Endothelial cell of umbilical vein (primary cell): ENCODE data around the gene SLC39A13. TPM values are rescaled to one million over a fixed set of nuclear protein-coding genes. Genes with fewer than 3 reads are reported as not detected.

Experiments
- BruUV-seq: library from RNA; stranded (reverse); fragments of 400-500 nt; replicated peaks from 2 replicates; lab custom pipeline; 2021; lab: Mats Ljungman, UMichigan
- CTCF ChIA-PET: fragments of 300-600, 350-600 bp; sonication (Branson Sonifier 250); formaldehyde crosslinking; loops from one replicate; lab custom pipeline; 2021; ENCODE audit warnings: antibody characterized with exemption, inconsistent platforms; lab: Charles Lee
- POLR2A ChIA-PET: fragments of 300-600, 350-600 bp; sonication (Branson Sonifier 250); formaldehyde crosslinking; loops from one replicate; lab custom pipeline; 2021; ENCODE audit warnings: antibody characterized with exemption, inconsistent platforms; lab: Charles Lee
- DNase-seq: peaks from one replicate; pipeline ENCODE4 v3.0.0-alpha.2; 2011; ENCODE audit warnings: low read depth, low spot score
- FAIRE-seq: peaks from 2 replicates; lab custom pipeline; 2011; peaks lifted over from hg19 to GRCh38; lab: Jason Lieb, UNC
- H2AFZ ChIP-seq: 2 replicates; pipeline ENCODE4 v1.6.0; 2012; ENCODE audit warnings: low read depth, low read length, control low read depth, inconsistent platforms
- H3K27ac ChIP-seq: 2 replicates; pipeline ENCODE4 v1.5.1; 2011; ENCODE audit warnings: low read depth, mild to moderate bottlenecking, control low read depth, low read length, moderate library complexity; ENCODE audit not compliant: insufficient read depth
- H3K27me3 ChIP-seq, 2 experiments: 2 replicates each; pipeline versions ENCODE4 v1.6.0 to v1.6.1; 2011; ENCODE audit warnings: low read length in 2 of 2, mixed read lengths in 1 of 2; ENCODE audit not compliant: control insufficient read depth in 2 of 2, insufficient read depth in 2 of 2
- H3K36me3 ChIP-seq, 2 experiments: 2 replicates in 1 of 2; 3 replicates in 1 of 2; pipeline ENCODE4 v1.5.1; 2011; ENCODE audit warnings: low read length in 2 of 2, mild to moderate bottlenecking in 1 of 2, moderate library complexity in 1 of 2; ENCODE audit not compliant: control insufficient read depth in 2 of 2, insufficient read depth in 2 of 2; ENCODE audit errors: extremely low read depth in 1 of 2
- H3K4me1 ChIP-seq: 3 replicates; pipeline ENCODE4 v1.5.1; 2011; ENCODE audit warnings: mild to moderate bottlenecking, low read length; ENCODE audit not compliant: control insufficient read depth, insufficient read depth; ENCODE audit errors: extremely low read depth
- H3K4me2 ChIP-seq: 2 replicates; pipeline ENCODE4 v1.6.1; 2011; ENCODE audit warnings: low read length, control low read depth, mixed read lengths; ENCODE audit not compliant: insufficient read depth
- H3K4me3 ChIP-seq, 3 experiments: fragments of 200-600 bp in 1 of 3; sonication (generic), shearing (Covaris generic) in 1 of 3; replicated peaks in 1 of 3; 2 replicates each; pipeline ENCODE4 v1.5.1; 2011 to 2016; ENCODE audit warnings: control low read depth in 3 of 3, low read length in 3 of 3, mild to moderate bottlenecking in 2 of 3, inconsistent platforms in 1 of 3, low read depth in 1 of 3, moderate library complexity in 1 of 3; ENCODE audit not compliant: insufficient read depth in 1 of 3
- H3K79me2 ChIP-seq: 2 replicates; pipeline ENCODE4 v1.6.0; 2012; ENCODE audit warnings: low read length, inconsistent platforms; ENCODE audit not compliant: control insufficient read depth, insufficient read depth
- H3K9ac ChIP-seq: replicated peaks from 2 replicates; pipeline ENCODE3; 2011; ENCODE audit warnings: low read length, control low read depth; ENCODE audit not compliant: insufficient read depth; ENCODE audit errors: extremely low read depth
- H3K9me1 ChIP-seq: replicated peaks from 3 replicates; pipeline ENCODE4 v1.6.0; 2011; ENCODE audit warnings: mild to moderate bottlenecking, low read length; ENCODE audit not compliant: control insufficient read depth, insufficient read depth; ENCODE audit errors: extremely low read depth
- H3K9me3 ChIP-seq: replicated peaks from 2 replicates; pipeline ENCODE4 v1.5.1; 2012; ENCODE audit warnings: low read length, inconsistent platforms; ENCODE audit not compliant: control insufficient read depth, insufficient read depth
- H4K20me1 ChIP-seq: replicated peaks from 2 replicates; pipeline ENCODE3; 2011; ENCODE audit warnings: mild to moderate bottlenecking, low read length; ENCODE audit not compliant: control insufficient read depth, insufficient read depth; ENCODE audit errors: extremely low read depth
- FOS ChIP-seq: IDR thresholded peaks from 2 replicates; pipeline ENCODE4 v1.6.1; 2011; ENCODE audit warnings: mild to moderate bottlenecking, low read length, moderate library complexity, borderline replicate concordance; ENCODE audit not compliant: insufficient read depth
- GATA2 ChIP-seq: IDR thresholded peaks from 2 replicates; pipeline ENCODE4 v1.7.0; 2011; ENCODE audit warnings: low read depth, mild to moderate bottlenecking, moderate library complexity, mixed read lengths, low read length; ENCODE audit not compliant: insufficient read length, insufficient read depth
- MYC ChIP-seq: IDR thresholded peaks from one replicate; pipeline ENCODE4 v1.6.1; 2011; ENCODE audit warnings: mild to moderate bottlenecking, low read depth, low read length
- POLR2A ChIP-seq: IDR thresholded peaks from 2 replicates; pipeline ENCODE4 v1.6.1; 2012; ENCODE audit warnings: low read depth, mild to moderate bottlenecking, control low read depth, low read length
- POLR2AphosphoS5 ChIP-seq: IDR thresholded peaks from 2 replicates; pipeline ENCODE4 v1.6.1; 2012; ENCODE audit warnings: low read depth, mild to moderate bottlenecking, control low read depth, low read length, moderate library complexity; ENCODE audit not compliant: insufficient read depth
- dilution Hi-C: fragments of 300-500 bp; cut with MboI; formaldehyde crosslinking; loops from one replicate; pipeline ENCODE4 v1.15.0; 2019; ENCODE audit warnings: low sequenced_read_pairs; ENCODE audit not compliant: extremely low pct_ligation_motif_present
- intact Hi-C: fragments of 100-400 bp; cut with micrococcal nuclease; formaldehyde crosslinking; loops from one replicate; pipeline ENCODE4 v1.10.0; 2022
- polyA plus RNA-seq, 4 experiments: library from polyadenylated mRNA; depleted of rRNA in 3 of 4; stranded (reverse) in 3 of 4; unstranded in 1 of 4; fragments of >200 nt; gene quantifications; 2 replicates each; pipeline versions ENCODE4 v1.2.1 to v1.2.3, GENCODE V29; 2011 to 2012; ENCODE audit warnings: missing spikeins in 1 of 4
- total RNA-seq: library from RNA; stranded (reverse); gene quantifications from 2 replicates; pipeline ENCODE4 v1.2.3, GENCODE V29; 2021
- TF ChIP-seq, protein P1 (sequence below), 2 donors: IDR thresholded peaks; 1 replicate in 1 of 2; 2 replicates in 1 of 2; pipeline ENCODE4 v1.5.1; 2011; ENCODE audit warnings: low read length in 2 of 2, mild to moderate bottlenecking in 2 of 2, moderate library complexity in 2 of 2, control low read depth in 1 of 2, inconsistent platforms in 1 of 2, low read depth in 1 of 2; ENCODE audit not compliant: insufficient read depth in 1 of 2; ENCODE audit errors: extremely low read depth in 1 of 2

Gene SLC39A13
- total and polyA plus RNA-seq, 2 donors (not counting 3 experiments of a cell fraction or from before 2014, with no cell fraction given): 91.9 to 94.3 TPM

DNA sequence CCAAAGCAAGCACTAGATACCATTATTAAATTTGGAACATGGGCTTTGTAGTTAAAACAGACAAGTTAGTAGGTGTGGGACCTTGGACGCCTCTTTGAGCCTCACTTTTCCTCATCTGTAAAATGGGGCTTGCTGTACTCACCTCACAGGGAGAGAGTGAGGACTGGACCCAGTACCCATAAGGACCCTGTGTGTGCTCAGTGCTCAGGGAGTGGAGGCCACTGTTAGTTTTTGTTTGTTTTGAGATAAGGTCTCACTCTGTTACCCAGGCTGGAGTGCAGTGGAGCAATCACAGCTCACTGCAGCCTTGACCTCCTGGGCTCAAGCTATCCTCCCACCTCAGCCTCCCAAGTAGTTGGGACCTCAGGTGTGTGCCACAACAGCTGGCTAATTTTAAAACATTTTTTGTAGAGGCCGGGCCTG lies 31.7 kb downstream of the SLC39A13 start:
- no peaks in the 10 kb centered on the region for H3K4me1 ChIP-seq
- no peak overlapping the region for H3K9ac ChIP-seq
- dilution Hi-C loops (no loop called here), intact Hi-C loops (no loop called here)
- no peaks in the 10 kb centered on the region for H4K20me1 ChIP-seq
- no TSS peak for BruUV-seq
- H3K27ac ChIP-seq: no peak overlapping the region
- H3K9me3 ChIP-seq: no peaks in the 10 kb centered on the region
- POLR2A ChIA-PET: no interaction called here
- H3K4me3 ChIP-seq: no peak overlapping the region
- H3K27me3 ChIP-seq: no peaks in the 10 kb centered on the region
- H2AFZ ChIP-seq: no peak overlapping the region
- H3K9me1 ChIP-seq: no peaks in the 10 kb centered on the region
- DNase-seq (no peak), FAIRE-seq (no peak)
- no peak overlapping the region for H3K4me2 ChIP-seq
- no peaks in the 10 kb centered on the region for H3K79me2 ChIP-seq
- no peak for TF ChIP-seq POLR2A
- TF ChIP-seq FOS: no peak
- H3K36me3 ChIP-seq: no peaks in the 10 kb centered on the region
- CTCF ChIA-PET: no interaction called here

DNA sequence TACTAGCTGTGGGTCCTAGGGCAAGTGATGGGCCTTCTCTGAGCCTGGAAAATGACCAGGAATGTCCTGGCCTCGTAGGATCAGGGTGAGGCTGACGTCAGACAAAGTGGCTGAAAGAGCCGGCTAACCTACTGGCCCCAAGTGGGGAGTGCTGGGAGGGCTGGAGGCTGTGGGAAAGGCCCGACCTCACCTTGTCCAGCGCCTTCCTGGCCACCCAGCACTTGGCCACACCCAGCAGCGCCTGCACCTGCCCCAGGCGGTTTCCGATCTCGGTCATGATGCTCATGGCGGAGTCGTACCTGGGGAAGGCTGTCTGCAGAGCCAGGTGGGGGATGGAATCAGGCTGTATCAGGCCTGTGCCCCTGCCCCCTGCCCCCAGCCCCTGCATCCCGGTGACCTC lies 33.0 kb downstream of the SLC39A13 start:
- no peaks in the 10 kb centered on the region for H3K79me2 ChIP-seq
- no peak overlapping the region for H3K27ac ChIP-seq
- no peaks in the 10 kb centered on the region for H3K9me3 ChIP-seq
- ChIA-PET CTCF (no interaction called here), POLR2A (no interaction called here)
- no peak for FAIRE-seq
- no TSS peak for BruUV-seq
- H4K20me1 ChIP-seq: no peaks in the 10 kb centered on the region
- TF ChIP-seq POLR2A (no peak), MYC (no peak), POLR2AphosphoS5 (no peak), GATA2 (no peak)
- TF ChIP-seq, protein P1, sequence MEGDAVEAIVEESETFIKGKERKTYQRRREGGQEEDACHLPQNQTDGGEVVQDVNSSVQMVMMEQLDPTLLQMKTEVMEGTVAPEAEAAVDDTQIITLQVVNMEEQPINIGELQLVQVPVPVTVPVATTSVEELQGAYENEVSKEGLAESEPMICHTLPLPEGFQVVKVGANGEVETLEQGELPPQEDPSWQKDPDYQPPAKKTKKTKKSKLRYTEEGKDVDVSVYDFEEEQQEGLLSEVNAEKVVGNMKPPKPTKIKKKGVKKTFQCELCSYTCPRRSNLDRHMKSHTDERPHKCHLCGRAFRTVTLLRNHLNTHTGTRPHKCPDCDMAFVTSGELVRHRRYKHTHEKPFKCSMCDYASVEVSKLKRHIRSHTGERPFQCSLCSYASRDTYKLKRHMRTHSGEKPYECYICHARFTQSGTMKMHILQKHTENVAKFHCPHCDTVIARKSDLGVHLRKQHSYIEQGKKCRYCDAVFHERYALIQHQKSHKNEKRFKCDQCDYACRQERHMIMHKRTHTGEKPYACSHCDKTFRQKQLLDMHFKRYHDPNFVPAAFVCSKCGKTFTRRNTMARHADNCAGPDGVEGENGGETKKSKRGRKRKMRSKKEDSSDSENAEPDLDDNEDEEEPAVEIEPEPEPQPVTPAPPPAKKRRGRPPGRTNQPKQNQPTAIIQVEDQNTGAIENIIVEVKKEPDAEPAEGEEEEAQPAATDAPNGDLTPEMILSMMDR (IDR thresholded peaks at IDR 0.05; ENCODE audit: extremely low read depth in 1 of 2, insufficient read depth in 1 of 2, low read depth in 1 of 2, low read length in 2 of 2): no peak
- DNase-seq: no peak
- H3K4me3 ChIP-seq: no peak overlapping the region
- H3K4me2 ChIP-seq: no peak overlapping the region
- intact Hi-C loops: no loop called here
- H2AFZ ChIP-seq: no peak overlapping the region
- dilution Hi-C loops: no loop called here
- no peak overlapping the region for H3K9ac ChIP-seq
- H3K9me1 ChIP-seq: no peaks in the 10 kb centered on the region
- no peaks in the 10 kb centered on the region for H3K36me3 ChIP-seq
- H3K27me3 ChIP-seq: no peaks in the 10 kb centered on the region
- H3K4me1 ChIP-seq: no peaks in the 10 kb centered on the region
